ENCODE results near the gene CEP104. TPM values are rescaled to one million over a fixed set of nuclear protein-coding genes. Genes with fewer than 3 reads are reported as not detected.
A peak's percentile ranks its signal among the peaks of the same experiment; 100 is the strongest.

The CEP104 gene
- total and polyA plus RNA-seq, 10 donors: 4.5 to 49.4 (median 33.4) TPM

DNA sequence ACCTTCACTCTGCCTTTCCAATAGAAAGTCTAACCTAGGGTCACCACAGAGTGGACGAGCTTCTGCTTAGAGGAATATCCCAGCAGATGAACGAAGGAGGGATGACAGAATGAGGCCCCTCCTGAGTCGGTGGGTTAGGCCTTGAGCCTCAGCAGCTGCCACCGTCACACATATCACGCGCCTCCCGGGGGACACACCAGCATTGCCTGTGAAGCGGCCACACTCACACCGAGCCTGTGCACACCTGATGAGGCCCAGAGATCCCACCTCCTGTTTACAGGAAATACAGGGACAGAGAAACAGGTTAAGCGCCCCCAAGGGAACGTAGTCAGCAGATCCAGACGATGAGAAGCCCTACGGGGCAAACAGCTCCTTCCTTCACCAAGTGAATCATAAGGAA lies 35.6 kb downstream of the CEP104 start:
- DNase-seq: no peak
- TF ChIP-seq POLR2AphosphoS5 (IDR thresholded peaks at IDR 0.05) (peak in 1 of 3 donors; percentile 22), CTCF (IDR thresholded peaks at IDR 0.05 in 8 of 11, conservative IDR thresholded peaks at IDR 0.05 in 3 of 11) (no peak)
- 83 to 93% (median 90%) methylated on average over 10 to 13 of the region's 13 CpGs for WGBS, 5 donors
- Histone ChIP-seq H3K9me3 (no peaks in the 10 kb centered on the region), H3K27ac (no peak overlapping the region), H3K27me3 (replicated peaks in 1 of 7) (no peaks in the 10 kb centered on the region), H3K4me1 (no peaks in the 10 kb centered on the region), H3K4me3 (no peak overlapping the region), H3K36me3 (peaks cover 0 to 94% (median 64%) of the 10 kb centered on the region in 6 donors)
- intact Hi-C loops (cut with DNase I; ENCODE audit: low total_unique reads): no loop called here

DNA sequence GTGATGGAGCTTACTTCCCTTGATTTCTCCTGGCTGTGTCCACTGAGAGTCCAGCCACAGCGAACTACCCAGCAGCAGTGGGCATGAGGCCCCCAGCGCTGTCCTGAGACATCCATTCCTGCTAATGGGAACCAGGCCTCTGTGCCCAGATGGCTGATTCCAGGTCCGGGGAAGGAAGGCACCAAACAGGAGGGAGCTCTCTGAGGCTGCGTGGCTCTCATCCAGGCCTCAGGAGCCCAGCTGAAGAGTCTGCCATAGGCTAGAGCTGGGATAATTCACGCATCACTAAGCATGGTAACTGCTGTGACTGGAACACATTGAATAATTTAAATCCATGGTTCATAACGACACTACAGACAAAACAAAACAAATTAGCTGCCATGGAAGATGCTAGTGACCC lies 36.0 kb downstream of the CEP104 start:
- Histone ChIP-seq H3K36me3 (peaks cover 0 to 94% (median 63%) of the 10 kb centered on the region in 6 donors), H3K9me3 (no peaks in the 10 kb centered on the region), H3K27me3 (replicated peaks in 1 of 7) (no peaks in the 10 kb centered on the region), H3K4me1 (no peaks in the 10 kb centered on the region), H3K4me3 (no peak overlapping the region), H3K27ac (no peak overlapping the region)
- 88 to 95% (median 91%) methylated on average over 5 to 6 of the region's 6 CpGs for WGBS, 5 donors
- intact Hi-C loops (cut with DNase I; ENCODE audit: low total_unique reads): no loop called here
- no peak for DNase-seq
- TF ChIP-seq POLR2AphosphoS5 (IDR thresholded peaks at IDR 0.05): no peak
- TF ChIP-seq CTCF (IDR thresholded peaks at IDR 0.05 in 8 of 11, conservative IDR thresholded peaks at IDR 0.05 in 3 of 11): no peak
- TF ChIP-seq POLR2A (IDR thresholded peaks at IDR 0.05): no peak

GRCh38 chr1:3820316-3820715 lies 36.7 kb downstream of the CEP104 start:
- WGBS, 5 donors: 85 to 96% (median 93%) methylated on average over 8 of the region's 8 CpGs
- peaks cover 0 to 94% (median 62%) of the 10 kb centered on the region in 6 donors for H3K36me3 ChIP-seq
- intact Hi-C loops (cut with DNase I; ENCODE audit: low total_unique reads): no loop called here
- no peak overlapping the region for H3K27ac ChIP-seq
- DNase-seq: no peak
- H3K4me3 ChIP-seq: no peak overlapping the region
- no peak for TF ChIP-seq POLR2A (IDR thresholded peaks at IDR 0.05)
- no peak for TF ChIP-seq CTCF (IDR thresholded peaks at IDR 0.05 in 8 of 11, conservative IDR thresholded peaks at IDR 0.05 in 3 of 11)
- no peak for TF ChIP-seq POLR2AphosphoS5 (IDR thresholded peaks at IDR 0.05)
- no peaks in the 10 kb centered on the region for H3K9me3 ChIP-seq
- no peaks in the 10 kb centered on the region for H3K27me3 ChIP-seq (replicated peaks in 1 of 7)
- no peaks in the 10 kb centered on the region for H3K4me1 ChIP-seq

GRCh38 chr1:3819771-3820200 lies 37.2 kb downstream of the CEP104 start:
- DNase-seq: no peak
- TF ChIP-seq CTCF (IDR thresholded peaks at IDR 0.05 in 8 of 11, conservative IDR thresholded peaks at IDR 0.05 in 3 of 11) (no peak), POLR2AphosphoS5 (IDR thresholded peaks at IDR 0.05) (no peak), POLR2A (IDR thresholded peaks at IDR 0.05) (no peak)
- H3K9me3 ChIP-seq: no peaks in the 10 kb centered on the region
- H3K27me3 ChIP-seq (replicated peaks in 1 of 7): no peaks in the 10 kb centered on the region
- intact Hi-C loops (cut with DNase I; ENCODE audit: low total_unique reads): no loop called here
- H3K27ac ChIP-seq: no peak overlapping the region
- peaks cover 0 to 94% (median 63%) of the 10 kb centered on the region in 6 donors for H3K36me3 ChIP-seq
- WGBS, 5 donors: 69 to 76% (median 73%) methylated on average over 10 of the region's 10 CpGs
- H3K4me3 ChIP-seq: no peak overlapping the region
- no peaks in the 10 kb centered on the region for H3K4me1 ChIP-seq

All from spleen (tissue), 11 donors.